ENCODE data around the gene ATP5MC2.
"Not testable (repeated sequence)": the region's sequence is repeated elsewhere in the genome, so short reads cannot be mapped to it uniquely, and the experiment has no call there.

ATP5MC2 gene

DNA sequence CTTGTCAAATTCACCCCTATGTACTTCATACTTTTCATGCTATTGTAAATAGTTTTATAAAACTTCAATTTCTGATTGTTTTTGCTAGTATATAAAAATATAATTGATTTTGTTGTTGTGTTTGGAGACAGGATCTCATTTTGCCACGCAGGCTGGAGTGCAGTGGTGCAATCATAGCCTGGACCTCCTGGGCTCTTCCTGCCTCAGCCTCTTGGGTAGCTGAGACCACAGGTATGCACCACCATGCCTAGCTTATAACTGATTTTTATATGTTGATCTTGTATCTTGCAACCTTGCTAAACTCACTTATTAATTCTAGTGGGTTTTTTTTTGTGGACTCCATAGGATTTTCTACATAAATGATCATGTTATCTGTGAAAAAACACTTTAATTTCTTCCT lies 23.5 kb downstream of the ATP5MC2 start:
- Histone ChIP-seq H3K9me3 (ENCODE audit: control insufficient read depth in 2 of 2, low read length in 2 of 2) (no peaks in the 10 kb centered on the region), H3K27ac (ENCODE audit: low read length) (no peak overlapping the region), H3K4me1 (ENCODE audit: control insufficient read depth, insufficient read depth, low read length) (peaks cover under 1% of the 10 kb centered on the region), H3K9ac (ENCODE audit: low read length in 2 of 2) (no peak overlapping the region), H3K36me3 (ENCODE audit: control insufficient read depth in 2 of 2, insufficient read depth in 2 of 2, low read length in 2 of 2) (no peaks in the 10 kb centered on the region), H3K4me3 (ENCODE audit: low read length in 2 of 2) (no peak overlapping the region), H3K27me3 (ENCODE audit: control insufficient read depth in 1 of 2, insufficient read depth in 2 of 2, low read length in 2 of 2) (no peaks in the 10 kb centered on the region)

- Histone ChIP-seq H3K27me3 (ENCODE audit: control insufficient read depth in 1 of 2, insufficient read depth in 2 of 2, low read length in 2 of 2) (no peaks in the 10 kb centered on the region), H3K36me3 (ENCODE audit: control insufficient read depth in 2 of 2, insufficient read depth in 2 of 2, low read length in 2 of 2) (no peaks in the 10 kb centered on the region), H3K4me3 (ENCODE audit: low read length in 2 of 2) (no peak overlapping the region), H3K27ac (ENCODE audit: low read length) (no peak overlapping the region), H3K9ac (ENCODE audit: low read length in 2 of 2) (no peak overlapping the region), H3K4me1 (ENCODE audit: control insufficient read depth, insufficient read depth, low read length) (no peaks in the 10 kb centered on the region), H3K9me3 (ENCODE audit: control insufficient read depth in 2 of 2, low read length in 2 of 2) (no peaks in the 10 kb centered on the region)
Measured at GRCh38 chr12:53651737-53652136, 24.1 kb downstream of the ATP5MC2 start.

GRCh38 chr12:53646300-53646699 lies 29.6 kb downstream of the ATP5MC2 start:
- H3K9me3 ChIP-seq (ENCODE audit: control insufficient read depth in 2 of 2, low read length in 2 of 2); H3K27me3 ChIP-seq (ENCODE audit: control insufficient read depth in 1 of 2, insufficient read depth in 2 of 2, low read length in 2 of 2); H3K36me3 ChIP-seq (ENCODE audit: control insufficient read depth in 2 of 2, insufficient read depth in 2 of 2, low read length in 2 of 2); H3K9ac ChIP-seq (ENCODE audit: low read length in 2 of 2); H3K4me1 ChIP-seq (ENCODE audit: control insufficient read depth, insufficient read depth, low read length); H3K4me3 ChIP-seq (ENCODE audit: low read length in 2 of 2); H3K27ac ChIP-seq (ENCODE audit: low read length): not testable (repeated sequence)

DNA sequence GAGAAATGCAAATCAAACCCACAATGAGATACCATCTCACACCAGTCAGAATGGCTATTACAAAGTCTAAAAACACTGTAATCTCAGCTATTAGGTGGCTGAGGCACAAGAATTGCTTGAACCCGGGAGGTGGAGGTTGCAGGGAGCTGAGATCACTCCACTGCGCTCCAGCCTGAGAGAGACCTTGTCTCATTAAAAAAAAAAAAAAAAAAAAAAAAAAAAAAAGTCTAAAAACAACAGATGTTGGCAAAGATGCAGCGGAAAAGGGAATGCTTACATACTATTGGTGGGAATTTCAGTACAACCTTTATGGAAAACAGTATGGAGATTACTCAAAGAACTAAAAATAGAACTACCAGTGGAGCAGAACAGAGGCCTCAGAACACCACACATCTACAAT lies 30.7 kb downstream of the ATP5MC2 start:
- Histone ChIP-seq H3K9me3 (ENCODE audit: control insufficient read depth in 2 of 2, low read length in 2 of 2) (no peaks in the 10 kb centered on the region), H3K27ac (ENCODE audit: low read length) (no peak overlapping the region)

DNA sequence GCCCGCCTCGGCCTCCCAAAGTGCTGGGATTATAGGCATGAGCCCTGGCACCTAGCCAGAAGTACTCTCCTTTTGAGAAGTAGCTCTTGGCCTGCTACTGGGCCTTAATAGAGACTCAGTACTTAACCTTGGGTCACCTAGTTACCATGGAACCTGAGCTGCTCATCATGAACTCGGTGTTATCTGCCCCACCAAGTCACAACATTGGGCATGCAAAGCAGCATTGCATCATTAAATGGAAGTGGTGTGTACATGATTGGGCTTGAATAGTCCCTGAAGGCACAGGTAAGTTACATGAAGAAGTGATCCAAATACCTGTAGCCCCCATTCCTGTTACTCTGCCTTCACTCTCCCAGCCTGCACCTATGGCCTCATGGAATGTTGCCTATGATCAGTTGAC lies 31.8 kb downstream of the ATP5MC2 start:
- H3K9ac ChIP-seq (ENCODE audit: low read length in 2 of 2): no peak overlapping the region
- no peaks in the 10 kb centered on the region for H3K27me3 ChIP-seq (ENCODE audit: control insufficient read depth in 1 of 2, insufficient read depth in 2 of 2, low read length in 2 of 2)
- H3K27ac ChIP-seq (ENCODE audit: low read length): no peak overlapping the region
- H3K4me3 ChIP-seq (ENCODE audit: low read length in 2 of 2): no peak overlapping the region
- H3K36me3 ChIP-seq (ENCODE audit: control insufficient read depth in 2 of 2, insufficient read depth in 2 of 2, low read length in 2 of 2): no peaks in the 10 kb centered on the region
- H3K4me1 ChIP-seq (ENCODE audit: control insufficient read depth, insufficient read depth, low read length): no peaks in the 10 kb centered on the region
- H3K9me3 ChIP-seq (ENCODE audit: control insufficient read depth in 2 of 2, low read length in 2 of 2): no peaks in the 10 kb centered on the region

More for the DNA sequence above, 30.7 kb downstream of the ATP5MC2 start:
- H3K9ac ChIP-seq (ENCODE audit: low read length in 2 of 2): no peak overlapping the region
- H3K4me3 ChIP-seq (ENCODE audit: low read length in 2 of 2): no peak overlapping the region
- no peaks in the 10 kb centered on the region for H3K27me3 ChIP-seq (ENCODE audit: control insufficient read depth in 1 of 2, insufficient read depth in 2 of 2, low read length in 2 of 2)
- no peaks in the 10 kb centered on the region for H3K4me1 ChIP-seq (ENCODE audit: control insufficient read depth, insufficient read depth, low read length)
- no peaks in the 10 kb centered on the region for H3K36me3 ChIP-seq (ENCODE audit: control insufficient read depth in 2 of 2, insufficient read depth in 2 of 2, low read length in 2 of 2)

DNA sequence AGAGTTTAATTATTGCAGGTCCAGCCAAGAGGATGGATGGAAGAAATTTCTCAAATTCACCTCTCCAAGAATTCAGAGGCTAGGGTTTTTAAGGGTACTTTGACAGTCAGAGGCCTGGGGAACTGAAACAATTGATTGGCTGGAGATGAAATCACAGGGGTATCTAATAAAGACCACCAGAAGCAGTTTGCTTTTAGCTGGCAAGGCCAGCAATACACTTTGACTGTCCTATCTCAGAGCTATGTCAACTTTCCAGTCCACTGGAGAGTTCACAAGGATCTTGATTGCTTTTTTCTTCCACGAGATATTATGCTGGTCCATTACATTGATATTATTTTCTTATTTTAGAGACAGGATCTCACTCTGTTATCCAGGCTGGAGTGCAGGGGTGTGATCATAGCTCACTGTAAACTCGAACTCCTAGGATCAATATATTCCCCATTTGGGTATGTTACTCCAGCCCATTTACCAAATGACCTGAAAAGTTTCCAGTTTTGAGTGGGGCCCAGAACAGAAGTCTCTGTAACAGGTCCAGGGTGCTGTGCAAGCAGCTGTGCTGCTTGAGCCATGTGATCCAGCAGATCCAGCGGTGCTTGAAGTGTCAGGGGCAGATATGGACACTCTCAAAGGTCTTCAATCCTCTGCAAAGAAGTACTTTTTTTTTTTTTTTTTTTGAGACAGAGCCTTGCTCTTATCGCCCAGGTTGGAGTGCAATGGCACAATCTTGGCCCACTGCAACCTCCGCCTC lies 32.5 kb downstream of the ATP5MC2 start:
- no peaks in the 10 kb centered on the region for H3K4me1 ChIP-seq (ENCODE audit: control insufficient read depth, insufficient read depth, low read length)
- no peak overlapping the region for H3K27ac ChIP-seq (ENCODE audit: low read length)
- H3K27me3 ChIP-seq (ENCODE audit: control insufficient read depth in 1 of 2, insufficient read depth in 2 of 2, low read length in 2 of 2): no peaks in the 10 kb centered on the region
- no peak overlapping the region for H3K9ac ChIP-seq (ENCODE audit: low read length in 2 of 2)
- H3K36me3 ChIP-seq (ENCODE audit: control insufficient read depth in 2 of 2, insufficient read depth in 2 of 2, low read length in 2 of 2): no peaks in the 10 kb centered on the region
- H3K9me3 ChIP-seq (ENCODE audit: control insufficient read depth in 2 of 2, low read length in 2 of 2): no peaks in the 10 kb centered on the region
- no peak overlapping the region for H3K4me3 ChIP-seq (ENCODE audit: low read length in 2 of 2)

- H3K36me3 ChIP-seq (ENCODE audit: control insufficient read depth in 2 of 2, insufficient read depth in 2 of 2, low read length in 2 of 2): no peaks in the 10 kb centered on the region
- no peaks in the 10 kb centered on the region for H3K9me3 ChIP-seq (ENCODE audit: control insufficient read depth in 2 of 2, low read length in 2 of 2)
- no peaks in the 10 kb centered on the region for H3K27me3 ChIP-seq (ENCODE audit: control insufficient read depth in 1 of 2, insufficient read depth in 2 of 2, low read length in 2 of 2)
- no peak overlapping the region for H3K9ac ChIP-seq (ENCODE audit: low read length in 2 of 2)
- H3K4me3 ChIP-seq (ENCODE audit: low read length in 2 of 2): no peak overlapping the region
- no peaks in the 10 kb centered on the region for H3K4me1 ChIP-seq (ENCODE audit: control insufficient read depth, insufficient read depth, low read length)
- H3K27ac ChIP-seq (ENCODE audit: low read length): no peak overlapping the region
Measured at GRCh38 chr12:53638057-53638456, 37.8 kb downstream of the ATP5MC2 start.

- Histone ChIP-seq H3K27ac (ENCODE audit: low read length) (no peak overlapping the region), H3K27me3 (ENCODE audit: control insufficient read depth in 1 of 2, insufficient read depth in 2 of 2, low read length in 2 of 2) (no peaks in the 10 kb centered on the region), H3K36me3 (ENCODE audit: control insufficient read depth in 2 of 2, insufficient read depth in 2 of 2, low read length in 2 of 2) (no peaks in the 10 kb centered on the region), H3K4me1 (ENCODE audit: control insufficient read depth, insufficient read depth, low read length) (no peaks in the 10 kb centered on the region), H3K4me3 (ENCODE audit: low read length in 2 of 2) (no peak overlapping the region), H3K9me3 (ENCODE audit: control insufficient read depth in 2 of 2, low read length in 2 of 2) (no peaks in the 10 kb centered on the region), H3K9ac (ENCODE audit: low read length in 2 of 2) (no peak overlapping the region)
Measured at GRCh38 chr12:53636641-53637040, 39.2 kb downstream of the ATP5MC2 start.

- H3K27me3 ChIP-seq (ENCODE audit: control insufficient read depth in 1 of 2, insufficient read depth in 2 of 2, low read length in 2 of 2); H3K4me3 ChIP-seq (ENCODE audit: low read length in 2 of 2); H3K36me3 ChIP-seq (ENCODE audit: control insufficient read depth in 2 of 2, insufficient read depth in 2 of 2, low read length in 2 of 2); H3K9me3 ChIP-seq (ENCODE audit: control insufficient read depth in 2 of 2, low read length in 2 of 2); H3K27ac ChIP-seq (ENCODE audit: low read length); H3K4me1 ChIP-seq (ENCODE audit: control insufficient read depth, insufficient read depth, low read length); H3K9ac ChIP-seq (ENCODE audit: low read length in 2 of 2): not testable (repeated sequence)
Measured at GRCh38 chr12:53635708-53636107, 40.2 kb downstream of the ATP5MC2 start.

DNA sequence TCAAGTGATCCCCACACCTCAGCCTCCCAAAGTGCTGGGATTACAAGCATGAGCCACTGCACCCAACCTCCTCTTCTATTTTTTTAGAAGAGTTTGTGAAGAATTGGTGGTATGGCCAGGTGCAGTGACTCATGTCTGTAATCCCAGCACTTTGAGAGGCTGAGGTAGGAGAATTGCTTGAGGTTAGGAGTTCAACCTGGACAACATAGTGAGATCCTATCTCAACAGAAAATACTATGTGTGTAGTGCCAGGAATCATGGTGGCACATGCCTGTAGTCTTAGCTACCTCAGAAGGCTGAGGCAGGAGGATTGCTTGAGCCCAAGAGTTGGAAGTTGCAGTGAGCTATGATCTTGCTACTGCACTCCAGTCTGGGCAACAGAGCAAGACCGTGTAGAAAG lies 44.2 kb downstream of the ATP5MC2 start:
- Histone ChIP-seq H3K27ac (ENCODE audit: low read length) (no peak overlapping the region), H3K27me3 (ENCODE audit: control insufficient read depth in 1 of 2, insufficient read depth in 2 of 2, low read length in 2 of 2) (no peaks in the 10 kb centered on the region), H3K9me3 (ENCODE audit: control insufficient read depth in 2 of 2, low read length in 2 of 2) (no peaks in the 10 kb centered on the region), H3K4me1 (ENCODE audit: control insufficient read depth, insufficient read depth, low read length) (peaks cover 2% of the 10 kb centered on the region), H3K36me3 (ENCODE audit: control insufficient read depth in 2 of 2, insufficient read depth in 2 of 2, low read length in 2 of 2) (no peaks in the 10 kb centered on the region), H3K9ac (ENCODE audit: low read length in 2 of 2) (no peak overlapping the region), H3K4me3 (ENCODE audit: low read length in 2 of 2) (no peak overlapping the region)

DNA sequence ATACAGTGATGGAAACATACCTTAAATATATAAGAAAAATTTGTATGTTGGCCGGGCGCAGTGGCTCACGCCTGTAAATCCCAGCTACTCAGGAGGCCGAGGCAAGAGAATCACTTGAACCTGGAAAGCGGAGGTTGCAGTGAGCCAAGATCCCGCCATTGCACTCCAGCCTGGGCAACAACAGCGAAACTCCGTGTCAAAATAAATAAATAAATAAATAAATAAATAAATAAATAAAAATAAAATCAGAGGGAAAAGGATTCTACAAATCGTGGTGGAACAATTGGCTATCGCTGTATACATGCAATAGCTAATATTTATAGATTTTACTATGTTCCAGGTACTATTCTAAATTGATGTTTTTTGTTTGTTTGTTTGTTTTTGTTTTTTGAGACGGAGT lies 48.0 kb downstream of the ATP5MC2 start:
- peaks cover 8% of the 10 kb centered on the region for H3K4me1 ChIP-seq (ENCODE audit: control insufficient read depth, insufficient read depth, low read length)
- no peaks in the 10 kb centered on the region for H3K9me3 ChIP-seq (ENCODE audit: control insufficient read depth in 2 of 2, low read length in 2 of 2)
- H3K27me3 ChIP-seq (ENCODE audit: control insufficient read depth in 1 of 2, insufficient read depth in 2 of 2, low read length in 2 of 2): no peaks in the 10 kb centered on the region
- no peaks in the 10 kb centered on the region for H3K36me3 ChIP-seq (ENCODE audit: control insufficient read depth in 2 of 2, insufficient read depth in 2 of 2, low read length in 2 of 2)
- H3K4me3 ChIP-seq (ENCODE audit: low read length in 2 of 2): no peak overlapping the region
- no peak overlapping the region for H3K9ac ChIP-seq (ENCODE audit: low read length in 2 of 2)
- H3K27ac ChIP-seq (ENCODE audit: low read length): no peak overlapping the region

Data from stomach smooth muscle (tissue), 2 donors.